ENCODE measurements around the gene ABTB1.

DNA sequence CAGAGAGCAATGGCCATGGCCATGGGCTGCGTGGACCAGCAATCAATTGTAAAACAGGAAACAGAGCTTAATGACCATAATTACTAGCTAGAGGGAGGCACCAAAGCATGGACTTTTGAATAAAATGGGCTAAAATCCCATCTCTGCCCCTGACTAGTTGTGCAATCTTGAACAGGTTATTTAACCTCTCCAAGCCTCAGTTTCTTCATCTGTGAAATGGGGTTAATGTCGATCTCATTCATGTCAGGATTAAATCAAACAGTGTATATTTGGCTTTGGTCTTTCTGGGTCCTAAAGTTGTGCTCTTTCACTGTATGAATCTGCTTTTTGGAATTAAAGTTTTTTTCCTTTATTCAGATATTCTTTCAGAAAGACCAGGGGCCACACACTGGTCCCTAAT lies 36.1 kb downstream of the ABTB1 start:
- TF ChIP-seq, protein P1, sequence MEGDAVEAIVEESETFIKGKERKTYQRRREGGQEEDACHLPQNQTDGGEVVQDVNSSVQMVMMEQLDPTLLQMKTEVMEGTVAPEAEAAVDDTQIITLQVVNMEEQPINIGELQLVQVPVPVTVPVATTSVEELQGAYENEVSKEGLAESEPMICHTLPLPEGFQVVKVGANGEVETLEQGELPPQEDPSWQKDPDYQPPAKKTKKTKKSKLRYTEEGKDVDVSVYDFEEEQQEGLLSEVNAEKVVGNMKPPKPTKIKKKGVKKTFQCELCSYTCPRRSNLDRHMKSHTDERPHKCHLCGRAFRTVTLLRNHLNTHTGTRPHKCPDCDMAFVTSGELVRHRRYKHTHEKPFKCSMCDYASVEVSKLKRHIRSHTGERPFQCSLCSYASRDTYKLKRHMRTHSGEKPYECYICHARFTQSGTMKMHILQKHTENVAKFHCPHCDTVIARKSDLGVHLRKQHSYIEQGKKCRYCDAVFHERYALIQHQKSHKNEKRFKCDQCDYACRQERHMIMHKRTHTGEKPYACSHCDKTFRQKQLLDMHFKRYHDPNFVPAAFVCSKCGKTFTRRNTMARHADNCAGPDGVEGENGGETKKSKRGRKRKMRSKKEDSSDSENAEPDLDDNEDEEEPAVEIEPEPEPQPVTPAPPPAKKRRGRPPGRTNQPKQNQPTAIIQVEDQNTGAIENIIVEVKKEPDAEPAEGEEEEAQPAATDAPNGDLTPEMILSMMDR (IDR thresholded peaks at IDR 0.05) = no peak
- TF ChIP-seq POLR2A (IDR thresholded peaks at IDR 0.05) (no peak), EP300 (IDR thresholded peaks at IDR 0.05) (no peak)

Data from gastroesophageal sphincter (tissue), 3 donors.